MCF 10A (cell line): ENCODE measurements around the gene CHRM3. TPM values are rescaled to one million over a fixed set of nuclear protein-coding genes. Genes with fewer than 3 reads are reported as not detected.

Experiments used
- BruUV-seq: library from RNA; stranded (reverse); fragments of 400-500 nt; replicated peaks from 2 replicates; lab custom pipeline; 2021; lab: Mats Ljungman, UMichigan
- CTCF ChIA-PET: fragments of 300-600 bp; sonication (Branson Sonifier 250); formaldehyde crosslinking; extraction: SDS; loops from one replicate; lab custom pipeline; 2021; ENCODE audit warnings: antibody characterized with exemption, inconsistent platforms; lab: Yijun Ruan, JAX
- POLR2A ChIA-PET: fragments of 300-600, 350-650 bp; sonication (Branson Sonifier 250); formaldehyde crosslinking; extraction: SDS; loops from one replicate; lab custom pipeline; 2020; ENCODE audit warnings: antibody characterized with exemption, inconsistent platforms; lab: Yijun Ruan, JAX
- DNase-seq: peaks from one replicate; pipeline ENCODE4 v3.0.0-alpha.2; 2018; ENCODE audit not compliant: unreplicated experiment
- H3K27ac Mint-ChIP-seq: one replicate; pipeline ENCODE4 v1.8.0; 2022; ENCODE audit warnings: mild to moderate bottlenecking, low read depth, mixed read lengths; ENCODE audit not compliant: unreplicated experiment
- H3K27me3 Mint-ChIP-seq: one replicate; pipeline ENCODE4 v1.8.0; 2022; ENCODE audit warnings: mixed read lengths; ENCODE audit not compliant: insufficient read depth, unreplicated experiment
- H3K36me3 Mint-ChIP-seq: one replicate; pipeline ENCODE4 v1.8.0; 2022; ENCODE audit warnings: mild to moderate bottlenecking, moderate library complexity, mixed read lengths; ENCODE audit not compliant: insufficient read depth, unreplicated experiment
- H3K4me1 Mint-ChIP-seq: one replicate; pipeline ENCODE4 v1.8.0; 2022; ENCODE audit warnings: mixed read lengths; ENCODE audit not compliant: insufficient read depth, unreplicated experiment
- H3K4me3 Mint-ChIP-seq: one replicate; pipeline ENCODE4 v1.8.0; 2022; ENCODE audit warnings: mild to moderate bottlenecking, moderate library complexity, mixed read lengths; ENCODE audit not compliant: unreplicated experiment
- H3K9me3 Mint-ChIP-seq: one replicate; pipeline ENCODE4 v1.8.0; 2022; ENCODE audit warnings: mixed read lengths; ENCODE audit not compliant: unreplicated experiment
- CTCF ChIP-seq: fragments of 200-600 bp; IDR thresholded peaks from one replicate; pipeline ENCODE4 v1.8.0; 2022; ENCODE audit warnings: antibody characterized with exemption, mild to moderate bottlenecking; ENCODE audit not compliant: unreplicated experiment
- intact Hi-C: fragments of 100-400 bp; cut with micrococcal nuclease; formaldehyde crosslinking; loops from 2 replicates; pipeline ENCODE4 v1.14.1; 2022
- total RNA-seq: library from RNA; stranded (reverse); gene quantifications from 2 replicates; pipeline ENCODE4 v1.2.3, GENCODE V29; 2022

Gene CHRM3
- total RNA-seq, 1 experiment from 2014 or later, result 0.56 TPM

DNA sequence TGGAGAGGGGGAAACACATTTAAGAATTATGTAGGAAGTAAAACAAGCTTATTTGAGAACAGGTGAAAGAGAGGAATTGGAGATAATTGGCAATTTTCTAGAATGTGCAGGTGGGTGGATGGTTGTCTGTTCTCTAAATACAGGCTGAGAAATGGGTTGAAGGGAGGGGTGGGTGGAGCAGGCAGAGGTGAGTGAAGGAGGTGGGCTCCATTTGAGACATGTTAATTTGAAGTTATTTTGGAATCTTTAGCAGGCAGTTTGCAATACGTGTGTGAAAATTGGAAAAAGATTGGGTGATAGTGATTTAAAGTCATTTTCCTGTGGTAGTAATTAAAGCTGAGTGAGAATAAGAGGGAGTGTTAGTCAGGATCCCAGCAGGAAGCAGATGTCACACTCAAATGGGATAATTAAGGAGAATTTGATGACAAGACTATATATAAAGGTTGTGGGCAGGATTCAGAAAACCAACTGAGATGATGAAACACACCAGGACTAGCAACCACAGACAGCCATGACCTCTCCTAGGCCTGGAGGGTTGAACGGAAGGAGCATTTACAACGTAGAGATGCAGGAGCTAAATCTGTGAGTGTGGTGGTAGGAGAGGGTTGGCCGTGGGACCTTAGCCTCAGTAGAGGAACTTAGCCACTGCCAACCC, 40.6 kb downstream of the CHRM3 start:
- Mint-ChIP-seq H3K4me3 (no peak overlapping the region), H3K36me3 (no peaks in the 10 kb centered on the region), H3K9me3 (peaks cover 7% of the 10 kb centered on the region), H3K27me3 (no peaks in the 10 kb centered on the region), H3K4me1 (no peaks in the 10 kb centered on the region), H3K27ac (no peak overlapping the region)
- ChIA-PET CTCF (interaction anchor here (0.6 to 1.1 kb wide), 4 partner anchors 8 to 471 kb away, joined by 3 to 4 read pairs (median 3); no protein-coding TSS in a partner anchor), POLR2A (no interaction called here)
- intact Hi-C loops, result no loop called here
- DNase-seq, result no peak
- no TSS peak for BruUV-seq
- no peak for TF ChIP-seq CTCF

- Mint-ChIP-seq H3K36me3 (no peaks in the 10 kb centered on the region), H3K27me3 (no peaks in the 10 kb centered on the region)
- CTCF ChIA-PET, result no interaction called here
Measured at GRCh38 chr1:239427712-239428111, 41.3 kb downstream of the CHRM3 start.

DNA sequence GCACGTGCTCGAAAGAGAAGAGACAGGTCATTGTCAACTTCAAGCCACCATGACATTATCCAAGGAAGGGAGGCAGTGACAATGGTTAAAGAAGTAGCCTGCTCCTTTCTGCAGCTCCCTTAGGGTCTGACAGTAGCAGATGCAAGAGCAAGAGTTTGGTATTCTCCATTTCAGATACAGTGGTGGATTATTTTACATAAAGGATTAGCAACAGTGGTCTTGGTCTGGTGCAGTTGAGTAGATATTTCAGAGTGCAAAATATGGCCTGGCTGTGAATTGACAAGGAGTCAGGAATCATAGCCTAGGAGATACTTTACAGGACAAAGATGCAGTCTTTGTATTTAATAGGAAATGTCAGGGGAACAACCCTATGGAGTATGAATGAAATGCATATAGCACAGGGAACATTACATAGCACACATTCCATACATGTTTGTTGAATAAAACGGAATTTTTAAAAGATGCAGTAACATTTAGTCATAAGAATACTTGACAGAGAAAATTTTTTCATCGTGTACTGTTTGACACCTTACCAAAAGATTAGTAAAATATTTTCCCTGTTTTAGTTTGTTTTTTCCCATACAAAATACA, 41.8 kb downstream of the CHRM3 start:
- CTCF ChIA-PET, result interaction anchor here (0.5 to 1.0 kb wide), 2 partner anchors 10 to 672 kb away, joined by 3 to 4 read pairs; no protein-coding TSS in a partner anchor
- Mint-ChIP-seq H3K9me3 (peaks cover 7% of the 10 kb centered on the region), H3K27me3 (no peaks in the 10 kb centered on the region), H3K4me3 (no peak overlapping the region), H3K4me1 (no peaks in the 10 kb centered on the region), H3K36me3 (no peaks in the 10 kb centered on the region), H3K27ac (no peak overlapping the region)
- intact Hi-C loops, result no loop called here
- POLR2A ChIA-PET, result interaction anchor here (1.0 to 1.1 kb wide), 2 partner anchors 17 to 18 kb away, joined by 3 read pairs; no protein-coding TSS in a partner anchor
- TF ChIP-seq CTCF, result no peak
- no peak for DNase-seq
- no TSS peak for BruUV-seq

More at GRCh38 chr1:239427712-239428111, 41.3 kb downstream of the CHRM3 start:
- no peak for TF ChIP-seq CTCF
- BruUV-seq, result no TSS peak
- H3K4me3 Mint-ChIP-seq, result no peak overlapping the region
- peaks cover 7% of the 10 kb centered on the region for H3K9me3 Mint-ChIP-seq
- no peak for DNase-seq
- intact Hi-C loops, result no loop called here
- no peaks in the 10 kb centered on the region for H3K4me1 Mint-ChIP-seq
- H3K27ac Mint-ChIP-seq, result no peak overlapping the region
- POLR2A ChIA-PET, result no interaction called here

DNA sequence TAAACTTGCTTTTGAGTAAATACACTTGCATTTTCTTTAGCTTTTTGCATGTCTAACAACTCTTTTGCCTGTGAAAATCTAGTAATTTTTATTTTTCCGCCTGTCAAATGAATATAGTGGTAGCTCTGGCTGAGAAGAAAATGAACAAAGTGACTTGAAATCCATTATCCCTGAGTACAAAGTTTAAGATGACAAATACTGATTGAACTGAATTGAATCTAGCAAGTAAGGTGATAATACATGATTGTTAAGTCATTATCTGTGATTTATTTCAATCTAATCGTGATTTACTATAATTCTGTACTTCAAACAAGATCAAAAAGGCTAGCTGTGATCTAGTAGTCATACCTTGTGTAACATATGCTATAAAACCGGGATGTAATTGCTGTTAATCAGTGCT, 42.8 kb downstream of the CHRM3 start:
- no peak for DNase-seq
- Mint-ChIP-seq H3K27me3 (no peaks in the 10 kb centered on the region), H3K4me1 (no peaks in the 10 kb centered on the region), H3K36me3 (no peaks in the 10 kb centered on the region), H3K9me3 (peaks cover 7% of the 10 kb centered on the region), H3K27ac (no peak overlapping the region), H3K4me3 (no peak overlapping the region)
- BruUV-seq, result no TSS peak
- ChIA-PET CTCF (interaction anchor here (0.6 to 1.0 kb wide), 3 partner anchors 9 to 720 kb away, joined by 3 to 4 read pairs (median 3); no protein-coding TSS in a partner anchor), POLR2A (interaction anchor here (1.0 to 1.2 kb wide), 3 partner anchors 14 to 19 kb away, joined by 3 read pairs; no protein-coding TSS in a partner anchor)
- intact Hi-C loops, result no loop called here
- TF ChIP-seq CTCF, result no peak
